CD4-positive, CD25-positive, alpha-beta regulatory T cell (primary cell): ENCODE data around the gene ZNF277. TPM values are rescaled to one million over a fixed set of nuclear protein-coding genes. Genes with fewer than 3 reads are reported as not detected.

Source experiments
- ATAC-seq, 2 donors: fragments of 150-1000 bp; cut with Tn5 transposase; one replicate each; pipeline ENCODE4 v1.10.0; 2021; ENCODE audit warnings: low read depth in 2 of 2, moderate number of reproducible peaks in 2 of 2, moderate library complexity in 1 of 2
- DNase-seq, 3 donors: peaks; one replicate each; pipeline versions ENCODE4 v3.0.0 to v3.0.0-alpha.2; 2012 to 2022; ENCODE audit warnings: mixed read lengths in 1 of 3
- H3K27ac ChIP-seq: one replicate; pipeline ENCODE4 v1.7.0; 2013; ENCODE audit warnings: mild to moderate bottlenecking, low read length; ENCODE audit not compliant: insufficient read depth, poor library complexity, severe bottlenecking
- H3K27me3 ChIP-seq: one replicate; pipeline ENCODE4 v1.7.0; 2013; ENCODE audit warnings: low read length; ENCODE audit not compliant: control insufficient read depth, insufficient read depth
- H3K36me3 ChIP-seq: one replicate; pipeline ENCODE4 v1.7.0; 2013; ENCODE audit warnings: mild to moderate bottlenecking, low read length, moderate library complexity; ENCODE audit not compliant: control insufficient read depth, insufficient read depth
- H3K4me1 ChIP-seq: 2 replicates; pipeline ENCODE4 v1.7.0; 2013; ENCODE audit warnings: mild to moderate bottlenecking, low read length; ENCODE audit not compliant: insufficient read depth, control insufficient read depth, poor library complexity, severe bottlenecking
- H3K4me3 ChIP-seq: one replicate; pipeline ENCODE4 v1.7.0; 2013; ENCODE audit warnings: low read depth, mild to moderate bottlenecking, low read length, moderate library complexity
- H3K9me3 ChIP-seq, 2 experiments: 1 replicate in 1 of 2; 2 replicates in 1 of 2; pipeline ENCODE4 v1.7.0; 2013; ENCODE audit warnings: low read length in 2 of 2, mild to moderate bottlenecking in 1 of 2, moderate library complexity in 1 of 2; ENCODE audit not compliant: control insufficient read depth in 2 of 2
- H3K27ac Mint-ChIP-seq, 3 donors: one replicate each; pipeline ENCODE4 v1.8.0; 2020 to 2022; ENCODE audit warnings: mild to moderate bottlenecking in 3 of 3, mixed read lengths in 3 of 3, moderate library complexity in 2 of 3
- H3K27me3 Mint-ChIP-seq: one replicate; pipeline ENCODE4 v1.8.0; 2022; ENCODE audit warnings: mild to moderate bottlenecking, mixed read lengths
- H3K36me3 Mint-ChIP-seq: one replicate; pipeline ENCODE4 v1.8.0; 2020; ENCODE audit warnings: mixed read lengths
- H3K4me1 Mint-ChIP-seq, 4 donors: one replicate each; pipeline ENCODE4 v1.8.0; 2020 to 2022; ENCODE audit warnings: mixed read lengths in 4 of 4, mild to moderate bottlenecking in 1 of 4
- H3K4me3 Mint-ChIP-seq, 4 donors: one replicate each; pipeline ENCODE4 v1.8.0; 2020 to 2022; ENCODE audit warnings: mild to moderate bottlenecking in 4 of 4, mixed read lengths in 4 of 4, moderate library complexity in 3 of 4
- H3K9me3 Mint-ChIP-seq, 7 donors: one replicate each; pipeline ENCODE4 v1.8.0; 2020 to 2022; ENCODE audit warnings: mixed read lengths in 7 of 7, mild to moderate bottlenecking in 3 of 7, moderate library complexity in 2 of 7
- polyA plus RNA-seq, 4 donors: library from polyadenylated mRNA; unstranded; fragments of 300-500 nt; fragmentation: Illumina TruSeq; gene quantifications; one replicate each; pipeline ENCODE4 v1.2.3, GENCODE V29; 2021
- total RNA-seq: library from RNA; stranded (reverse); gene quantifications from one replicate; pipeline ENCODE4 v1.2.3, GENCODE V29; 2022

ZNF277 gene
- total RNA-seq (25.1 TPM), polyA plus RNA-seq (10 to 100 TPM; 24.7 to 29.0 (median 27.2) TPM)

DNA sequence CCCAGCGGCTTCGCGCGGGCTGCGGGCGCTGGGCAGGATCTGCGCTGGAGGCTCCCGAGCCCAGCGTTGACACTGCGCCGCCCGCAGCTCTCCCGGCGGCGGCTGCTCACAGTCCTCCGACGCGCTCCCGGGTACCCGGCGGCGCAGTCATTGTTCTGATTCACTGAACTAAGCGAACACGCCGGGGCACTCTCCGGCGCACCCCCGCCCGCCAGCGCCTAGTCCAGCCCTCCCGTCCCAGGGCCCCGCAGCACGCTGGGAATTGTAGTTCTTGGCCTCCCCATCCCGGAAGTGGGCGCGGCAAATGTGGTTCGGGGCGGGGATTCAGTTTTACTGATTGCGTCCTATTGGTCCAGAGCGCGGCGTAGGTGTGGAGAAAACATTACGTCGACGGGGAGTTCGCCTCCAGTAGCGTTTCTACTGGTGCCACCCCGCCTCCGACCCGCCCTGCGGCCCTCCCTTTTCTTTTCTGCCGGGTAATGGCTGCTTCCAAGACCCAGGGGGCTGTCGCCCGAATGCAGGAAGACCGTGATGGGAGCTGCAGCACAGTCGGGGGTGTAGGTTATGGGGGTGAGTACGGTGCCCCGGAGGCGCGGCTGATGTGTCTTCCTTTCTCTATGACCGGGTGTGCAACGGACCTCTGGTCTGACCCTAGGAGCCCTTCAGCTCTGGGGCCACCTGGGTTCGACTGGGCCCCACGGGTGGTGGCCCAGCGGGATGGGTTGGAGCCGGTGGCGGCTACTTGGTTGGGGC, at the start of gene ZNF277, which contains the start of gene DOCK4:
TSS of gene ZNF277 (plus strand) at position 458 of the 753 bp plus-strand sequence. CDS start at position 480, 22 bp downstream.
TSS of gene DOCK4 (minus strand) at position 162 of the 753 bp plus-strand sequence. CDS start 261 bp downstream, outside the sequence.
- peak within 1 kb of the TSS; percentile 93 for H3K4me3 ChIP-seq
- Mint-ChIP-seq H3K36me3 (no peaks in the 10 kb centered on the region), H3K9me3 (no peaks in the 10 kb centered on the region), H3K4me3 (peak within 1 kb of the TSS; percentile 91 to 98 (median 94)), H3K27me3 (peaks cover 33% of the 10 kb centered on the region), H3K27ac (peak within 1 kb of the TSS; percentile 48 to 96 (median 93)), H3K4me1 (peaks cover 16 to 52% (median 24%) of the 10 kb centered on the region in 4 donors)
- H3K4me1 ChIP-seq = peaks cover 31% of the 10 kb centered on the region
- H3K9me3 ChIP-seq = peaks cover 0 to 4% of the 10 kb centered on the region in 2 experiments
- DNase-seq (peak; percentile 98 to 99 (median 99)), ATAC-seq (peak; percentile 89 to 92)
- peaks cover 34% of the 10 kb centered on the region for H3K27me3 ChIP-seq
- H3K27ac ChIP-seq = peak within 1 kb of the TSS; percentile 67
- no peaks in the 10 kb centered on the region for H3K36me3 ChIP-seq

DNA sequence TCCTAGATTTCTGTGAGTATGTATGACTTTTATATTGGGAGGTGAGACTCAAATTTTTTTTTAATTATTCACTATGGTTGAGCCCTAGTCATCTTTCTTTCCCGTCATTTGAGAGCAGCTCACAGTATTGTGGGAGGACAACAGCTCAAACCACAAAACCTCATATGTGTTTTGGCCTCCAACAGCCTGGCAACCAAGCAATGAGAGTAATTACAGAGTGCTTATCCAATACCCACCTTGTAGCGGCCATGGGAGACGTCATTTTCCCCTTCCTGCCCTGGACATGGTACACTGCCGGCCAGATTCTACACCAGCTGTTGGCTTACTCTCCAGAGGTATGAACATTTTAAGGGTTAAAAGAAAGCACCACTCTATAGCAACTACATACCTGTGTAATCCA, 49.4 kb upstream of the ZNF277 start:
- H3K27ac ChIP-seq = no peak overlapping the region
- no peaks in the 10 kb centered on the region for H3K4me1 ChIP-seq
- ATAC-seq = no peak
- Mint-ChIP-seq H3K27ac (no peak overlapping the region), H3K9me3 (peaks cover 0 to 3% (median 0%) of the 10 kb centered on the region in 7 donors), H3K27me3 (peaks cover 13% of the 10 kb centered on the region), H3K4me3 (no peak overlapping the region), H3K36me3 (no peaks in the 10 kb centered on the region), H3K4me1 (no peaks in the 10 kb centered on the region)
- no peaks in the 10 kb centered on the region for H3K36me3 ChIP-seq
- DNase-seq = no peak
- no peaks in the 10 kb centered on the region for H3K9me3 ChIP-seq
- peaks cover 8% of the 10 kb centered on the region for H3K27me3 ChIP-seq
- H3K4me3 ChIP-seq = no peak overlapping the region

- DNase-seq = no peak
- no peaks in the 10 kb centered on the region for H3K36me3 Mint-ChIP-seq
Measured at GRCh38 chr7:112159351-112159750, 47.1 kb upstream of the ZNF277 start.

DNA sequence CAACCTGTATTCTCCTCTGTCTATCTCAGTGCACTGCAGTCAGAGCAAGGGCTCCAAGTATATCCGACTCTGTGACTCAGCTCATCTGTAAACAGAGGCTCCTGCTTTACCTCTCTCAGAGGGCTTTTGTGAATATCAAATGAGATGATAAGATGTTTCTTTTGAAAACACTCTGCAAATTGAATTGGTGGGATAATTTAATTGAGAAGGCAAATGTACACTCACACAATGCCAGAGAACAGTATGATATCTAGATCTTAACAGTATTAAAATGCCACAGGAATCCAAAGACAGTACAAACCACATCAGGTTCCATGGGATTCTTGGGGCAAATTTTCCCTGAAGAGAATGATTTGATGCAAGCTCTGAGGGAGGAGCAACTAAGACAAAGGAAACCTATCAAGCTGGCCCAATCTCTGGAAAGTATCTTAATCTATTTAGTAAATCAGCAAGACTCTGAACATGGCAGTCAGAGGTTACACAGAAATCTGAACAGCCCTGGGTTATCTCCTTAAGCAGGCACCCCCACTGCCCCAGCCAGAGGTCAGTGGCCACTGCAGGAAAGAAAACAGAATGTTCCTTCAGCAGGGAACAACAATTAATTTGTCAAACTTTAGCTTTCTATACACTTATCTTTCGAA, 46.2 kb upstream of the ZNF277 start:
- Histone ChIP-seq H3K4me3 (no peak overlapping the region), H3K4me1 (no peaks in the 10 kb centered on the region), H3K36me3 (no peaks in the 10 kb centered on the region), H3K27ac (no peak overlapping the region), H3K9me3 (no peaks in the 10 kb centered on the region), H3K27me3 (peaks cover 8% of the 10 kb centered on the region)
- Mint-ChIP-seq H3K36me3 (no peaks in the 10 kb centered on the region), H3K4me1 (no peaks in the 10 kb centered on the region), H3K9me3 (peaks cover 0 to 3% (median 0%) of the 10 kb centered on the region in 7 donors), H3K27ac (no peak overlapping the region), H3K4me3 (no peak overlapping the region), H3K27me3 (peaks cover 5% of the 10 kb centered on the region)
- no peak for DNase-seq
- no peak for ATAC-seq

More at GRCh38 chr7:112159351-112159750, 47.1 kb upstream of the ZNF277 start:
- Histone ChIP-seq H3K27me3 (peaks cover 8% of the 10 kb centered on the region), H3K27ac (no peak overlapping the region), H3K9me3 (no peaks in the 10 kb centered on the region), H3K4me1 (no peaks in the 10 kb centered on the region), H3K36me3 (no peaks in the 10 kb centered on the region), H3K4me3 (no peak overlapping the region)
- Mint-ChIP-seq H3K27me3 (peaks cover 10% of the 10 kb centered on the region), H3K4me1 (no peaks in the 10 kb centered on the region), H3K27ac (no peak overlapping the region), H3K4me3 (no peak overlapping the region), H3K9me3 (peaks cover 0 to 3% (median 0%) of the 10 kb centered on the region in 7 donors)
- ATAC-seq = no peak

- H3K36me3 ChIP-seq = no peaks in the 10 kb centered on the region
- no peak for DNase-seq
- no peaks in the 10 kb centered on the region for H3K4me1 Mint-ChIP-seq
- H3K9me3 Mint-ChIP-seq = peaks cover 0 to 3% (median 0%) of the 10 kb centered on the region in 7 donors
- H3K27ac Mint-ChIP-seq = no peak overlapping the region
- no peak overlapping the region for H3K27ac ChIP-seq
- peaks cover 8% of the 10 kb centered on the region for H3K27me3 ChIP-seq
- no peaks in the 10 kb centered on the region for H3K36me3 Mint-ChIP-seq
- no peak overlapping the region for H3K4me3 ChIP-seq
- H3K9me3 ChIP-seq = no peaks in the 10 kb centered on the region
- H3K4me1 ChIP-seq = no peaks in the 10 kb centered on the region
- peaks cover 5% of the 10 kb centered on the region for H3K27me3 Mint-ChIP-seq
- no peak overlapping the region for H3K4me3 Mint-ChIP-seq
- no peak for ATAC-seq
Measured at GRCh38 chr7:112160771-112161150, 45.7 kb upstream of the ZNF277 start.

DNA sequence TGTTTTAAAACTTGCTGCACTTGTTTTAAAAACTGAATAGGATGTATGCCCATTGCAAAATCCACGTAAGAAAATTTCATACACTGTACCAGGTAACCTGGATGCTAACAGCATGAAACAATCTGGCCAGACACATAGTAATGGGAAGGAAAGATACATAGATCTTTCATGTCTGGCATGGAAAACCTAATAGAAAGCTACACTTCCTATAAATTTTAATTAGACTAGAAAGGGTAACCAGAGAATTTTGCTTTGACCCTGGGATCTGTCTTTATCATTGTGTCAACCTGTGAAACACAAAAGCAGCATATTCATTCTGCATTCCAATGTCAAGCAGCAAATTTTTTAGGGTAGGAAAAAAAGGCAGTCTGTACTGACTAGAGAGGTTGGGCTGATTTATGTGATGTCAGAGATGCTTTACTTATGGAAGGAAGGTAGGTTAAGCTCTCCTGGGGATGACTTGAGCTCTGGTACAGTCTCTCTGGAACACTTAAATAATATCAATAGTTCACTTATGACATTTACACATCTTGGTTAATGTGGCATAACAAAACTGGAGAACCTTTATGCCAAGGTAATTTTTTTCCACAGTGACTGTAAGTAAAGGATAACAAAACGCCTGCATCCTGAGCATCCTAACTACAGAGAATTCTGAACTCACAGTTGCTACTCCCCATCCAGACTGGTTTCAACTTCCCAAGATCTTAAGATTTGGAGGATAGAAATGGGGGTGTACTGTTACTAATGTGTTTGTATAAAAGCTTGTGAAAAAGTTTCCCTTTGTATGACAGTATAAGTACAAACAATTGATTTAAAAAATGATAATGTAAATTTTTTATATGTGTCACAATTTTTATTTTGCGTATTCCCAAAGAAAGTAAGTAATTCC, 45.0 kb upstream of the ZNF277 start:
- H3K9me3 ChIP-seq = no peaks in the 10 kb centered on the region
- ATAC-seq = no peak
- H3K27me3 ChIP-seq = peaks cover 8% of the 10 kb centered on the region
- H3K4me3 ChIP-seq = no peak overlapping the region
- Mint-ChIP-seq H3K9me3 (peaks cover 0 to 3% (median 0%) of the 10 kb centered on the region in 7 donors), H3K27ac (no peak overlapping the region), H3K36me3 (no peaks in the 10 kb centered on the region), H3K4me3 (no peak overlapping the region), H3K4me1 (no peaks in the 10 kb centered on the region), H3K27me3 (peaks cover 5% of the 10 kb centered on the region)
- no peaks in the 10 kb centered on the region for H3K4me1 ChIP-seq
- no peaks in the 10 kb centered on the region for H3K36me3 ChIP-seq
- DNase-seq = no peak
- H3K27ac ChIP-seq = no peak overlapping the region

DNA sequence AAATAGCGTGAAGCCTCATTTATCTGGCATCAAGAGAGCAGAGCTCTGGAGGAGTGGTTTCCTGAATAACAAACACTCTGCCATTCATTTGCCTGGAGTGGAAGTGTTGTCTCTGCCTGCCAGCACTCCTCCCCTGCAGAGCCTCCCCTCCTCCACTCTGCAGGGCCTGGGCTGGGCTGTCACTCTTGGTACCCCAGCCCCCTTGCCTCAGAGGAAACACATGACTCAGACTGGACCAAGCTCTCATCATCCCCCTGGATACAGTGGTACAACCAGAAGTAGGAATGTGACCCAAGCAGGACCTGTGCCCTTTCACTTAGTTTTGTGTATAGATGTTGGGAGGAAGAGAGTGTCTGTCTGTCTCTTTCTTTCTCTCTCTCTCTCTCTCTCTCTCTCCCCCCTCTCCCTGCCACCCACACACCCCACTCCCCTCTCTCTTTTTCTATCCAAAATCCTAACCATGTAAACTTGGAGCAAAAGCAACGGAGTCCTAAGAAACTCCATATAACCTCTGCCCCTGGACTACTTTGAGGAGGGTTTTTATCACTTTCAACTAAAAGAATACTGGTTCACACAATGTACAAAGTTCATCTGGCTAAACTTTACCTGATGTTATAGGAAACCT, 44.2 kb upstream of the ZNF277 start:
- H3K27ac Mint-ChIP-seq = peak overlapping the region in 1 of 3 donors; percentile 49
- no peaks in the 10 kb centered on the region for H3K4me1 Mint-ChIP-seq
- no peaks in the 10 kb centered on the region for H3K36me3 Mint-ChIP-seq
- no peaks in the 10 kb centered on the region for H3K4me1 ChIP-seq
- no peak overlapping the region for H3K27ac ChIP-seq
- ATAC-seq = no peak
- peaks cover 8% of the 10 kb centered on the region for H3K27me3 ChIP-seq
- no peaks in the 10 kb centered on the region for H3K36me3 ChIP-seq
- H3K9me3 ChIP-seq = no peaks in the 10 kb centered on the region
- no peak overlapping the region for H3K4me3 ChIP-seq
- peaks cover 0 to 3% (median 0%) of the 10 kb centered on the region in 7 donors for H3K9me3 Mint-ChIP-seq
- no peak overlapping the region for H3K4me3 Mint-ChIP-seq
- no peak for DNase-seq
- H3K27me3 Mint-ChIP-seq = peaks cover 5% of the 10 kb centered on the region
